K562 (cell line): ENCODE measurements around the gene GRK4. TPM values are rescaled to one million over a fixed set of nuclear protein-coding genes. Genes with fewer than 3 reads are reported as not detected.

Experiments used
- ATF1 ChIP-seq, 2 experiments: fragments of 450-650 bp in 1 of 2; IDR thresholded peaks; 2 replicates each; pipeline ENCODE4 v1.6.1; 2016; ENCODE audit warnings: missing compliant biosample characterization in 1 of 2, missing genetic modification characterization in 1 of 2
- ESRRA ChIP-seq: fragments of 450-650 bp; IDR thresholded peaks from 2 replicates; pipeline ENCODE4 v1.6.1; 2014; ENCODE audit warnings: low read depth, mild to moderate bottlenecking, moderate library complexity, borderline replicate concordance
- FOSL1 ChIP-seq: fragments of 200-800 bp; sonication (Bioruptor generic); conservative IDR thresholded peaks from 2 replicates; pipeline ENCODE4 v1.6.1; 2016; ENCODE audit warnings: missing genetic modification characterization, missing compliant biosample characterization
- FOXA1 ChIP-seq: fragments of 450-650 bp; IDR thresholded peaks from 2 replicates; pipeline ENCODE4 v1.6.1; 2016; ENCODE audit warnings: mild to moderate bottlenecking, borderline replicate concordance
- HDAC6 ChIP-seq: IDR thresholded peaks from 2 replicates; pipeline ENCODE4 v1.6.1; 2012; ENCODE audit warnings: low read depth, mild to moderate bottlenecking, control low read depth, inconsistent platforms, low read length, moderate library complexity
- LCOR ChIP-seq: sonication (generic); formaldehyde crosslinking; IDR thresholded peaks from 2 replicates; pipeline ENCODE4 v1.8.0; 2022; ENCODE audit warnings: mild to moderate bottlenecking, missing genetic modification reagents
- MTF1 ChIP-seq: fragments of 250-450 bp; sonication (Bioruptor Pico); IDR thresholded peaks from 2 replicates; pipeline ENCODE4 v1.9.0; 2021; ENCODE audit warnings: moderate library complexity, mild to moderate bottlenecking, inconsistent platforms, borderline replicate concordance
- PCBP1 ChIP-seq: fragments of 200-400 bp; formaldehyde crosslinking; IDR thresholded peaks from 2 replicates; pipeline ENCODE4 v1.6.1; 2018; ENCODE audit warnings: mild to moderate bottlenecking, low read depth, low read length; ENCODE audit not compliant: poor library complexity, severe bottlenecking
- PKNOX1 ChIP-seq: fragments of 450-650 bp; IDR thresholded peaks from 2 replicates; pipeline ENCODE4 v1.6.1; 2016
- TRIM24 ChIP-seq, 2 experiments: fragments of 450-650 bp; IDR thresholded peaks; 2 replicates each; pipeline ENCODE4 v1.6.1; 2016
- ZNF184 ChIP-seq: sonication (generic); formaldehyde crosslinking; IDR thresholded peaks from 2 replicates; pipeline ENCODE4 v1.5.0; 2020; ENCODE audit warnings: missing genetic modification reagents
- polyA plus RNA-seq, 8 experiments: library from polyadenylated mRNA; depleted of rRNA in 4 of 8; stranded (reverse) in 5 of 8; unstranded in 3 of 8; fragments of >200 nt; fragmentation: Nextera tagmentation in 2 of 8; fragmentation: Illumina TruSeq in 1 of 8; extraction: Ambion mirVana in 2 of 8; extraction: Trizol in 1 of 8; gene quantifications; 2 replicates each; pipeline versions ENCODE4 v1.2.1 to v1.2.3, GENCODE V29; 2011 to 2014; ENCODE audit warnings: inconsistent platforms in 1 of 8, missing spikeins in 1 of 8
- total RNA-seq, 7 experiments: library from RNA; depleted of rRNA in 6 of 7; stranded (reverse); fragments of >200 nt in 6 of 7; fragmentation: Illumina TruSeq in 2 of 7; extraction: Trizol in 2 of 7; gene quantifications; 2 replicates each; pipeline versions ENCODE4 v1.2.1 to v1.2.3, GENCODE V29; 2011 to 2021; ENCODE audit warnings: low replicate concordance in 1 of 7
- TF ChIP-seq, protein P1 (sequence below): fragments of 450-650 bp; formaldehyde crosslinking; IDR thresholded peaks from 2 replicates; pipeline ENCODE4 v1.4.0; 2020; ENCODE audit warnings: mild to moderate bottlenecking, mixed read lengths
- TF ChIP-seq, protein P2 (sequence below), 3 experiments: IDR thresholded peaks in 2 of 3; conservative IDR thresholded peaks in 1 of 3; 2 replicates each; pipeline ENCODE4 v1.5.1; 2011 to 2012; ENCODE audit warnings: low read length in 3 of 3, mild to moderate bottlenecking in 3 of 3, control low read depth in 2 of 3, improper control_type of control experiment in 1 of 3, inconsistent platforms in 1 of 3, low read depth in 1 of 3, mixed read lengths in 1 of 3, moderate library complexity in 1 of 3; ENCODE audit not compliant: insufficient read depth in 2 of 3
- TF ChIP-seq, protein P3 (sequence below): fragments of 200-800 bp; sonication (Bioruptor generic); IDR thresholded peaks from 2 replicates; pipeline ENCODE4 v1.6.1; 2016; ENCODE audit warnings: missing genetic modification characterization, missing compliant biosample characterization
- TF ChIP-seq, protein P4 (sequence below): sonication (generic); formaldehyde crosslinking; IDR thresholded peaks from 2 replicates; pipeline ENCODE4 v1.8.0; 2022; ENCODE audit warnings: missing genetic modification reagents, mild to moderate bottlenecking, moderate library complexity, borderline replicate concordance

The GRK4 gene
- total and polyA plus RNA-seq, 9 of the 15 experiments (the other 6 are each of a cell fraction or from before 2014, with no cell fraction given) = 1.1 to 4.8 (median 2.6) TPM

DNA sequence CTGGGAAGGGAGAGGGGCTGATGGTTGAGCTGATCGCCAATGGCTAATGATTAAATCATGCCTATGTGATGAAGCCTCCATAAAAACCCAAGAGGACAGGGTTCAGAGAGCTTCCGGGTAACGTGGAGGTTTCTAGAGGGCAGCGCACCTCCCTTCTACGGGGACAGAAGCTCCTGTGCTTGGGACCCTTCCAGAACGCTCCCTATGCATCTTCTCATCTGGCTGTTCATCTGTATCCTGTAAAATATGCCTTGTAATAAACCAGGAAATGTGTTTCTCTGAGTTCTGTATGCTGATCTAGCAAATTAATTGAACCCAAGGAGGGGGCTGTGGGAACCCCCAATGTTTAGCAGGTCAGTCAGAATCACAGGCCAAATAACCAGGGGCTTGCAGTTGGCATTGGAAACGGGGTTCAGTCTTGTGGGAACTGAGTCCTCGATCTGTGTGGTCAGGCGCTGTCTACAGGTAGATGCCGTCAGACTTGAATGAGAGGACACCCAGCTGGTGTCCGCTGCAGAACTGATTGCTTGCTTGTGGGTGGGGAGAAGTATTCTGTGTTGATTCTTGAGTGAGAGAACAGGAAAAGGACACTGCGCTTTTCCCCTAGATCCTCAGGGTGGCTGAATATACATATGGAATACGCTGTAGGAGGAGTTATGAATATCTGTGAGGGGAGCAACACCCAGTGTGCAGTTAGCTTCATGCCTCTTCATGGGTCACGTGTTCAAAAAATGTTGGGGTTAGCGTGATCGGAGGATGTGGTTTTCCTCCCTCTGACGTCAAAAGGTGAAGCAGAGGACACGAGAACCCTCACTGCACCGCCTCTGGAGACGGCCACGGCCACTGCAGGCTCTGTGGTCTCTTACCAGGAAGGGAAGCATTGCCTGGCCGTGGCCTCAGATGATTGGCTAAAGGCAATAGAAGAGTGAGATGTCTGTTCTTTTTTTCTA lies 81.8 kb downstream of the GRK4 start (continued):
- TF ChIP-seq, protein P1, sequence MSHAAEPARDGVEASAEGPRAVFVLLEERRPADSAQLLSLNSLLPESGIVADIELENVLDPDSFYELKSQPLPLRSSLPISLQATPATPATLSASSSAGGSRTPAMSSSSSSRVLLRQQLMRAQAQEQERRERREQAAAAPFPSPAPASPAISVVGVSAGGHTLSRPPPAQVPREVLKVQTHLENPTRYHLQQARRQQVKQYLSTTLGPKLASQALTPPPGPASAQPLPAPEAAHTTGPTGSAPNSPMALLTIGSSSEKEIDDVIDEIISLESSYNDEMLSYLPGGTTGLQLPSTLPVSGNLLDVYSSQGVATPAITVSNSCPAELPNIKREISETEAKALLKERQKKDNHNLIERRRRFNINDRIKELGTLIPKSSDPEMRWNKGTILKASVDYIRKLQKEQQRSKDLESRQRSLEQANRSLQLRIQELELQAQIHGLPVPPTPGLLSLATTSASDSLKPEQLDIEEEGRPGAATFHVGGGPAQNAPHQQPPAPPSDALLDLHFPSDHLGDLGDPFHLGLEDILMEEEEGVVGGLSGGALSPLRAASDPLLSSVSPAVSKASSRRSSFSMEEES = peak; percentile 91
- TF ChIP-seq, protein P2, sequence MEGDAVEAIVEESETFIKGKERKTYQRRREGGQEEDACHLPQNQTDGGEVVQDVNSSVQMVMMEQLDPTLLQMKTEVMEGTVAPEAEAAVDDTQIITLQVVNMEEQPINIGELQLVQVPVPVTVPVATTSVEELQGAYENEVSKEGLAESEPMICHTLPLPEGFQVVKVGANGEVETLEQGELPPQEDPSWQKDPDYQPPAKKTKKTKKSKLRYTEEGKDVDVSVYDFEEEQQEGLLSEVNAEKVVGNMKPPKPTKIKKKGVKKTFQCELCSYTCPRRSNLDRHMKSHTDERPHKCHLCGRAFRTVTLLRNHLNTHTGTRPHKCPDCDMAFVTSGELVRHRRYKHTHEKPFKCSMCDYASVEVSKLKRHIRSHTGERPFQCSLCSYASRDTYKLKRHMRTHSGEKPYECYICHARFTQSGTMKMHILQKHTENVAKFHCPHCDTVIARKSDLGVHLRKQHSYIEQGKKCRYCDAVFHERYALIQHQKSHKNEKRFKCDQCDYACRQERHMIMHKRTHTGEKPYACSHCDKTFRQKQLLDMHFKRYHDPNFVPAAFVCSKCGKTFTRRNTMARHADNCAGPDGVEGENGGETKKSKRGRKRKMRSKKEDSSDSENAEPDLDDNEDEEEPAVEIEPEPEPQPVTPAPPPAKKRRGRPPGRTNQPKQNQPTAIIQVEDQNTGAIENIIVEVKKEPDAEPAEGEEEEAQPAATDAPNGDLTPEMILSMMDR (IDR thresholded peaks at IDR 0.05 in 2 of 3, conservative IDR thresholded peaks at IDR 0.05 in 1 of 3; ENCODE audit: insufficient read depth in 2 of 3, low read depth in 1 of 3, low read length in 3 of 3) = 0 out of 6 replicates have a peak, but pooled peaks of 1 of the 3 experiments have one; percentile 9
- TF ChIP-seq PCBP1 (no peak), ESRRA (peak; percentile 93), FOXA1 (no peak), HDAC6 (no peak), FOSL1 (no peak), MTF1 (CRISPR knock-in tag) (no peak), PKNOX1 (no peak), LCOR (no peak), ATF1 (CRISPR knock-in tag; IDR thresholded peaks at IDR 0.05) (no peak), ATF1 (tag; IDR thresholded peaks at IDR 0.05) (peak; percentile 75), TRIM24 (IDR thresholded peaks at IDR 0.05) (peak in 1 of 2 experiments; percentile 70; a peak in 2 of 4 replicates), ZNF184 (no peak)
- TF ChIP-seq, protein P3, sequence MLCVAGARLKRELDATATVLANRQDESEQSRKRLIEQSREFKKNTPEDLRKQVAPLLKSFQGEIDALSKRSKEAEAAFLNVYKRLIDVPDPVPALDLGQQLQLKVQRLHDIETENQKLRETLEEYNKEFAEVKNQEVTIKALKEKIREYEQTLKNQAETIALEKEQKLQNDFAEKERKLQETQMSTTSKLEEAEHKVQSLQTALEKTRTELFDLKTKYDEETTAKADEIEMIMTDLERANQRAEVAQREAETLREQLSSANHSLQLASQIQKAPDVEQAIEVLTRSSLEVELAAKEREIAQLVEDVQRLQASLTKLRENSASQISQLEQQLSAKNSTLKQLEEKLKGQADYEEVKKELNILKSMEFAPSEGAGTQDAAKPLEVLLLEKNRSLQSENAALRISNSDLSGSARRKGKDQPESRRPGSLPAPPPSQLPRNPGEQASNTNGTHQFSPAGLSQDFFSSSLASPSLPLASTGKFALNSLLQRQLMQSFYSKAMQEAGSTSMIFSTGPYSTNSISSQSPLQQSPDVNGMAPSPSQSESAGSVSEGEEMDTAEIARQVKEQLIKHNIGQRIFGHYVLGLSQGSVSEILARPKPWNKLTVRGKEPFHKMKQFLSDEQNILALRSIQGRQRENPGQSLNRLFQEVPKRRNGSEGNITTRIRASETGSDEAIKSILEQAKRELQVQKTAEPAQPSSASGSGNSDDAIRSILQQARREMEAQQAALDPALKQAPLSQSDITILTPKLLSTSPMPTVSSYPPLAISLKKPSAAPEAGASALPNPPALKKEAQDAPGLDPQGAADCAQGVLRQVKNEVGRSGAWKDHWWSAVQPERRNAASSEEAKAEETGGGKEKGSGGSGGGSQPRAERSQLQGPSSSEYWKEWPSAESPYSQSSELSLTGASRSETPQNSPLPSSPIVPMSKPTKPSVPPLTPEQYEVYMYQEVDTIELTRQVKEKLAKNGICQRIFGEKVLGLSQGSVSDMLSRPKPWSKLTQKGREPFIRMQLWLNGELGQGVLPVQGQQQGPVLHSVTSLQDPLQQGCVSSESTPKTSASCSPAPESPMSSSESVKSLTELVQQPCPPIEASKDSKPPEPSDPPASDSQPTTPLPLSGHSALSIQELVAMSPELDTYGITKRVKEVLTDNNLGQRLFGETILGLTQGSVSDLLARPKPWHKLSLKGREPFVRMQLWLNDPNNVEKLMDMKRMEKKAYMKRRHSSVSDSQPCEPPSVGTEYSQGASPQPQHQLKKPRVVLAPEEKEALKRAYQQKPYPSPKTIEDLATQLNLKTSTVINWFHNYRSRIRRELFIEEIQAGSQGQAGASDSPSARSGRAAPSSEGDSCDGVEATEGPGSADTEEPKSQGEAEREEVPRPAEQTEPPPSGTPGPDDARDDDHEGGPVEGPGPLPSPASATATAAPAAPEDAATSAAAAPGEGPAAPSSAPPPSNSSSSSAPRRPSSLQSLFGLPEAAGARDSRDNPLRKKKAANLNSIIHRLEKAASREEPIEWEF = no peak
- TF ChIP-seq, protein P4, sequence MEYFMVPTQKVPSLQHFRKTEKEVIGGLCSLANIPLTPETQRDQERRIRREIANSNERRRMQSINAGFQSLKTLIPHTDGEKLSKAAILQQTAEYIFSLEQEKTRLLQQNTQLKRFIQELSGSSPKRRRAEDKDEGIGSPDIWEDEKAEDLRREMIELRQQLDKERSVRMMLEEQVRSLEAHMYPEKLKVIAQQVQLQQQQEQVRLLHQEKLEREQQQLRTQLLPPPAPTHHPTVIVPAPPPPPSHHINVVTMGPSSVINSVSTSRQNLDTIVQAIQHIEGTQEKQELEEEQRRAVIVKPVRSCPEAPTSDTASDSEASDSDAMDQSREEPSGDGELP (CRISPR knock-in tag) = peak; percentile 34; the same call in 1 of the 2 replicates
